HCEC 1CT (cell line): ENCODE measurements around the gene RANBP9.

Experiments
- DNase-seq: peaks from one replicate; pipeline ENCODE4 v3.0.0-alpha.2; 2017

The RANBP9 gene

GRCh38 chr6:13710552-13711323 is 897 bp downstream of the RANBP9 start:
- peak; percentile 16 for DNase-seq

GRCh38 chr6:13709689-13710551 is 1.7 kb downstream of the RANBP9 start:
- peak; percentile 50 for DNase-seq

GRCh38 chr6:13708736-13709135 is 2.9 kb downstream of the RANBP9 start:
- no peak for DNase-seq

- no peak for DNase-seq
Measured at GRCh38 chr6:13703496-13703895, 8.1 kb downstream of the RANBP9 start.

- DNase-seq = no peak
Measured at GRCh38 chr6:13702809-13703302, 8.8 kb downstream of the RANBP9 start.

GRCh38 chr6:13700232-13700631 is 11.4 kb downstream of the RANBP9 start:
- DNase-seq = no peak

GRCh38 chr6:13698715-13699114 is 12.9 kb downstream of the RANBP9 start:
- no peak for DNase-seq

GRCh38 chr6:13697857-13698256 is 13.8 kb downstream of the RANBP9 start:
- peak; percentile 42 for DNase-seq

GRCh38 chr6:13696226-13696625 is 15.4 kb downstream of the RANBP9 start:
- peak; percentile 95 for DNase-seq

GRCh38 chr6:13695252-13695651 is 16.4 kb downstream of the RANBP9 start:
- no peak for DNase-seq

- DNase-seq = no peak
Measured at GRCh38 chr6:13694562-13694961, 17.1 kb downstream of the RANBP9 start.

GRCh38 chr6:13689511-13690256 is 22.0 kb downstream of the RANBP9 start:
- DNase-seq = no peak

GRCh38 chr6:13688692-13689196 is 22.9 kb downstream of the RANBP9 start:
- no peak for DNase-seq

- no peak for DNase-seq
Measured at GRCh38 chr6:13687917-13688351, 23.7 kb downstream of the RANBP9 start.

GRCh38 chr6:13684855-13685254 is 26.8 kb downstream of the RANBP9 start:
- DNase-seq = no peak

GRCh38 chr6:13683038-13683437 is 28.6 kb downstream of the RANBP9 start:
- DNase-seq = no peak

- DNase-seq = no peak
Measured at GRCh38 chr6:13682346-13682745, 29.3 kb downstream of the RANBP9 start.

GRCh38 chr6:13681305-13682061 is 30.2 kb downstream of the RANBP9 start:
- no peak for DNase-seq

- no peak for DNase-seq
Measured at GRCh38 chr6:13680448-13680968, 31.1 kb downstream of the RANBP9 start.

- no peak for DNase-seq
Measured at GRCh38 chr6:13679996-13680395, 31.6 kb downstream of the RANBP9 start.

GRCh38 chr6:13678255-13678983 is 33.2 kb downstream of the RANBP9 start:
- no peak for DNase-seq
